ENCODE measurements around the gene FAM171A2.

FAM171A2 gene

DNA sequence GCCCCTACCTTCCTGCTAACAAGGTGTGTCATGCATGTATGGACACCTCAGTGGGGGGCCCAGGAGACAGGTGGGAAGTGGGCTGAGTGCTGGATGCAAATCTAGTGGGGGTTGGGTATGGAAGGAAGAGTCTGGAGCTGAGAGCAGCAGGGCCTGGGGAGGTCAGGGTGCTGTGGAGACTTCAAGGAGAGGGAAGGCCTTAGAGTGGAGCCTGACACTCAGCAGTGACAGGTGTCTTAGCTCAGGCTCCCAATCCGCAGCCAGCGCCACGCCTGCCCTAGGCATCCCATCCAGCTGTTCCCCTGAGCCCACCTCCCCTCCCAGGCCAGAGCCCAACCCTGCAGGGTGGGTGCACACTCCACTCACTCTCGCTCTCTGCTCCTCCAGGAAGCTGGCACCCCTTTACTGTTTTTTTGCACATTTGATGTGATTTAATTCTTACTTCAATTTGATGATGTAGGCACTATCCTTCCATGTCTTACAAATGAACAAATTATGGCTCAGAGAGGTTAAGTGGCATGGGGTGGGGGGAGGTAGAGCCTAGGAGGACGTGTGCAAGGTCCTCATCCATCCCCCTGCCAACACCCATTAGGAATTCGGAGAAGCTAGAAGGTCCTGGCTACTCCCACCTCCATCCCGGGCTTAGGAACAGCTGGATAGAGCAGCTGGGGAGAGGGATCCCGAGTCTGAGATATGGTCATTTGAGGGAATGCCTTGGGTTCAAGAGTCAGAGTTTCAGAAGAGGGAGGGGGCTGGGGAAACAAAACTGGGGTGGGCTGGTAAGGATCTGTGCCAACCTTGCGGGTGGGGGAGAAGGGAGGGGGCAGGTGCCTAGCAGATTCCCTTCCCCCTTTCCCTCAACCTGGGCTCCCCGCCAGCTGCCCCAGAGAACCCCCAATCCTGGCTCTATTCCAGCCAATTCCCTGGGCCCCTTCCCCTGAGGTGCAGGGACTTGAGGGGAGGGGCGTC lies 2.1 kb downstream of the FAM171A2 start:
- DNase-seq (ENCODE audit: low read depth in 2 of 2): no peak

DNA sequence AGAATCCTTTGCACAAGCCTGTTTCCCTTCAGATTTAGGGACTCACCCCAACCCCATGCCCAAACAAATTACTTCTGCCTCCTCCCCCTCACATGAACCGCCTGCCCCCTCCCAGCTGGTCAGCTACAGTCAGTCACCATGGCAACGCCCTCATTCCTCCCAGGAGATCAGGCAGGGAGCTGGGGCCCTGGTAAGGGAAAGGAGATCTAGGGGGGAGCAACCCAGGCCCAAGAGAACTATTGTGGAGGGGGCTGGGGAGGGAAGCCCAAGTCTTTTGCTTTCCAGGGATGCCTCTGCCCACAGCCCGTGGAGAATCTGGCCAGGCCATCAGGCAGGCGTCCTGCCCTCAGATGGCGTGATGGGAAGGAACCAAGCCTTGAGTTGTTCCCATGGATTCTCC lies 2.8 kb downstream of the FAM171A2 start:
- no peak for DNase-seq (ENCODE audit: low read depth in 2 of 2)

- DNase-seq (ENCODE audit: low read depth in 2 of 2): no peak
Observed at GRCh38 chr17:44360144-44360533, 3.5 kb downstream of the FAM171A2 start.

- no peak for DNase-seq (ENCODE audit: low read depth in 2 of 2)
Observed at GRCh38 chr17:44359458-44360143, 4.1 kb downstream of the FAM171A2 start.

GRCh38 chr17:44359006-44359405 lies 4.6 kb downstream of the FAM171A2 start:
- DNase-seq (ENCODE audit: low read depth in 2 of 2): no peak

GRCh38 chr17:44358066-44358465 lies 5.6 kb downstream of the FAM171A2 start:
- DNase-seq (ENCODE audit: low read depth in 2 of 2): no peak

GRCh38 chr17:44356241-44356640 lies 7.4 kb downstream of the FAM171A2 start:
- DNase-seq (ENCODE audit: low read depth in 2 of 2): no peak

GRCh38 chr17:44355642-44356099 lies 8.0 kb downstream of the FAM171A2 start:
- DNase-seq (ENCODE audit: low read depth in 2 of 2): no peak

DNA sequence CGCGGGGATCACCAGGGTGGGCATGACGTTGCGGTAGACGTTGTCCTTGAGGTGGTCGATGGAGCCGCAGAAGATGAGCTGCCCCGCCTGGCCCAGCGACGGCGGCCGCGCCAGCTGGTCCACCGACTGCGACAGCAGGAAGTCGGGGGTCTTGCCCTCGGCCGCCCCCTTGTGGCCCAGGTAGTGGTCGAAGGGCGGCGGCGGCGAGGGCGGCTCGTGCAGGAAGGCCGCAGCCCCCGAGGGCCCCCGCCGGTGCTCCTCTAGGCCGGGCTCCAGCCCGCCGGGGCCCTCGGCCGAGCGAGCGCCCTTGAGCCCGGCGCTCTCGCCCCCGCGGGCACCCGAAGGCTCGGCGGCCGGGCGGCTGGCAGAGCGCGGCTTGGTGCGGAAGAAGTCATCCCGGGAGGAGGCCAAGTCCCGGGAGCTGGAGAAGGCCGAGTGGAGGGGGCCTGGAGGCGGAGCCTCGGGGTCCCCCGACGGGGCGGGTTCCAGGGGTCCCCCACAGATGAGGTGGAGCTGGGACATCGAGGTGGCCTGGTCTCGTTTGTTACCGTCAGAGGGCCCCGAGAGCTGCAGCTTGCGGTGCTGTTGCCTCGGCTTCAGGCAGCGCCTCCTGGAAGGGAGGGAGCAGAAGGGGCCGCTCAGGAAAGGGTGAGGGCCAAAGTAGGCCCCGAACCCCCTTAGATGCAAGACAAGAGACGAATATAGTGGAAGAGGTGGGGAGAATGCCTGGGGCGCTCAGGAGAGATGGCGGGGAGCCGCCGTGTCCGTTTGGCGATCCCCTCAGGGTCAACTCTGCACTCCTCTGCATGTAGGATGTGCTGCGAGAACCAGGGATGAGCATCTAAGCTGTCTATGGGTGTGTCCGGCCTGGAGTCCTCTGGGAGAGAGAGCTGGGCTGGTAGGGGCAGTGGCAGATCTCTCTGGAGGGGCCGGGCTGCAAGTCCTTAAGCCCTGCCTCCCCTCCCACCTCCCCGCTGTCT lies 8.8 kb downstream of the FAM171A2 start:
- DNase-seq (ENCODE audit: low read depth in 2 of 2): no peak

GRCh38 chr17:44353672-44354331 lies 9.9 kb downstream of the FAM171A2 start:
- DNase-seq (ENCODE audit: low read depth in 2 of 2): no peak

- DNase-seq (ENCODE audit: low read depth in 2 of 2): no peak
Observed at GRCh38 chr17:44352828-44353671, 10.6 kb downstream of the FAM171A2 start.

- DNase-seq (ENCODE audit: low read depth in 2 of 2): no peak
Observed at GRCh38 chr17:44351961-44352827, 11.5 kb downstream of the FAM171A2 start.

DNA sequence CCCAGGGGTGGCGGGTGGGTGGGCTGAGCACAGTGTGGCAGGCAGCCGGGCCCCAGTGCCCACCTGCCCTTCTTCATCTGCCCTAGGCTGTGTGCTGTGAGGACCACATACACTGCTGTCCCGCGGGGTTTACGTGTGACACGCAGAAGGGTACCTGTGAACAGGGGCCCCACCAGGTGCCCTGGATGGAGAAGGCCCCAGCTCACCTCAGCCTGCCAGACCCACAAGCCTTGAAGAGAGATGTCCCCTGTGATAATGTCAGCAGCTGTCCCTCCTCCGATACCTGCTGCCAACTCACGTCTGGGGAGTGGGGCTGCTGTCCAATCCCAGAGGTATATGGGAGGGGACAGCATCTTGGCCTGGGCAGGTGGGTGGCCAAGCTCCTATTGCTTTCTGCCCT lies 12.2 kb downstream of the FAM171A2 start:
- DNase-seq (ENCODE audit: low read depth in 2 of 2): no peak

DNA sequence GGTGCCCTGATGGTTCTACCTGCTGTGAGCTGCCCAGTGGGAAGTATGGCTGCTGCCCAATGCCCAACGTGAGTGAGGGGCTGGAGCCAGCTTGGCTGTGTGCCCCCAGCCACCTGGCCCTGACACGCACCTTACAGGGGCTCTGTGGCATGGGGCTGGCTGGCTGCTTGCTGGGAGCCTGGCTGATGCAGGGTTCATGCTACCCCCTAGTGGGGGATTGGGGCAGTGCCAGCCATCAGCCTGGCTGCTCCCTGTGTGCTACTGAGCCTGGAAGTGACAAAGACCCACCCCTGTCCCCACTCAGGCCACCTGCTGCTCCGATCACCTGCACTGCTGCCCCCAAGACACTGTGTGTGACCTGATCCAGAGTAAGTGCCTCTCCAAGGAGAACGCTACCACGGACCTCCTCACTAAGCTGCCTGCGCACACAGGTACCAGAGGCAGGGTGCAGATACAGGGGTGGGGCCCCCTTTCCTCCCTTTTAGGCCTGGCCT lies 12.9 kb downstream of the FAM171A2 start:
- DNase-seq (ENCODE audit: low read depth in 2 of 2): no peak

DNA sequence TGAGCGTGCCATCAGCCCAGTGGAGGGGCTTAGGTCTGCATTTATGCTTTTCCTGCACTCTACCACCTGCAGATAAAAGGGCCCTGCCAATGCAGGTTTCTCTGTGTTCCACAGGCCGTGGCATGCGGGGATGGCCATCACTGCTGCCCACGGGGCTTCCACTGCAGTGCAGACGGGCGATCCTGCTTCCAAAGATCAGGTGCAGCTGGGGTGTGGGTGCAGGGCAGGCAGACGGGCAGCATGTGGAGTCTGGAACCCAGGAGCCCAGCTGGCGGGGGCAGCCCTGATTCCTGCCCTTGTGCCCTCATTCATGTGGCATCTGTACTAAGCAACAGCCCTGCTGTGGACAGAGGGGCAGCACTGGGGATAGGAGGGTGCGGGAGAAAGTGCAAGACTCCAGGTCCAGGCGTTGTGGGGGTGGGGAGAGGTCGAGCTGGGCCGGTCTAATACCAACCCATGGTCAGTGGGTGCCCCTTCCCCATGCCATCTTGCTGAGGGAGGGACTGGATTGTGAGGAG lies 14.0 kb downstream of the FAM171A2 start:
- no peak for DNase-seq (ENCODE audit: low read depth in 2 of 2)

- no peak for DNase-seq (ENCODE audit: low read depth in 2 of 2)
Observed at GRCh38 chr17:44348988-44349364, 14.7 kb downstream of the FAM171A2 start.

- DNase-seq (ENCODE audit: low read depth in 2 of 2): no peak
Observed at GRCh38 chr17:44348234-44348987, 15.2 kb downstream of the FAM171A2 start.

All from fibroblast of skin of left quadriceps (primary cell).